H7 (cell line): ENCODE data around the gene BPGM. TPM values are rescaled to one million over a fixed set of nuclear protein-coding genes. Genes with fewer than 3 reads are reported as not detected.
A peak's percentile ranks its signal among the peaks of the same experiment; 100 is the strongest.

Source experiments
- DNase-seq: peaks from one replicate; pipeline ENCODE4 v3.0.0; 2012
- H3K27me3 ChIP-seq: 2 replicates; pipeline ENCODE4 v1.6.0; 2011; ENCODE audit warnings: mild to moderate bottlenecking, low read length; ENCODE audit not compliant: control insufficient read depth, insufficient read depth
- H3K36me3 ChIP-seq: replicated peaks from 2 replicates; pipeline ENCODE4 v1.5.1; 2011; ENCODE audit warnings: low read length; ENCODE audit not compliant: control insufficient read depth, insufficient read depth
- H3K4me3 ChIP-seq: 2 replicates; pipeline ENCODE4 v1.5.1; 2011; ENCODE audit warnings: low read depth, mild to moderate bottlenecking, control low read depth, low read length, moderate library complexity; ENCODE audit not compliant: insufficient read depth
- total RNA-seq: library from RNA; depleted of rRNA; stranded (reverse); fragments of >200 nt; shearing (Covaris generic); gene quantifications from 2 replicates; pipeline ENCODE4 v1.2.3, GENCODE V29; 2014

Gene BPGM
- total RNA-seq, 1 experiment from 2014 or later: 14.9 TPM

DNA sequence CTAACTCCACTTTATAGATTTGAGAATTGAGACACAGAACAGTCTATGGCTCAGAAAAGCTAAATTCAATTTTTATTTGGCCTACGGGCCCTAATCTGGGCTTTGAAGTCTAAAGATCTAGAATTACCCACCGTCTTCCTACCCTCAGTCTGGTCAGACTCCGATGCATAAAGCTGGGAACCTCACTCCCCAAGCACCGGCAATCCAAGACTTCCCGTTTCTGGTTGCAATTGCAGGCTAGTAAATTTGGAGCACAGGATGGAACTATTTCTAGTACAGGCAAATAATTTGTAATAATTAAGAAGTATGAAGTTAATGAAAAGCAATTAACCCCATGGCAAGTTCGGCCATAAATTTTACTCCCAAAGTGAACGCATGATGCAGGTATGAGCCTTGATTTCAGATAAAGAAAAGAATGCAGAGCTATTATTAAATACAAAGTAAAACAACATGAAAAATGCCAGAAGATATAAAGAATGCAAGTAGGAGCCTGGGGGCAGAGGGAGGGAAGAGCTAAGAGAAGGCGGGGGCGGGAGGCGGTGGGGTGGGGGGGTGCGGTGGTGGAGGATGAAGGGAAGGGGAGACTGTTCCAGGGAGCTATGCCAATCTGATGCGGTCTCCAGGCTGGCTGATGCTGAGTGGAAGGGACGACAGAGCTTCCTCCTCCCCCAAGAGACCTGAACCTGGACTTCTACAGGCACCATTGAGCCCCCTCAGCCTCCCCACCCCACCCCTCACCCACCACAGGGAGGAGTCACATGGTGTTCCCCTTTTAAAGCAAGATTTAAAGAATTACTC lies 45.1 kb downstream of the BPGM start:
- no peaks in the 10 kb centered on the region for H3K36me3 ChIP-seq
- no peak for DNase-seq
- H3K27me3 ChIP-seq: no peaks in the 10 kb centered on the region
- no peak overlapping the region for H3K4me3 ChIP-seq

- no peaks in the 10 kb centered on the region for H3K36me3 ChIP-seq
- H3K4me3 ChIP-seq: no peak overlapping the region
- no peaks in the 10 kb centered on the region for H3K27me3 ChIP-seq
- DNase-seq: no peak
Measured at GRCh38 chr7:134692344-134692705, 45.7 kb downstream of the BPGM start.

- no peak for DNase-seq
- H3K36me3 ChIP-seq: no peaks in the 10 kb centered on the region
- H3K27me3 ChIP-seq: no peaks in the 10 kb centered on the region
- no peak overlapping the region for H3K4me3 ChIP-seq
Measured at GRCh38 chr7:134693256-134693655, 46.6 kb downstream of the BPGM start.

DNA sequence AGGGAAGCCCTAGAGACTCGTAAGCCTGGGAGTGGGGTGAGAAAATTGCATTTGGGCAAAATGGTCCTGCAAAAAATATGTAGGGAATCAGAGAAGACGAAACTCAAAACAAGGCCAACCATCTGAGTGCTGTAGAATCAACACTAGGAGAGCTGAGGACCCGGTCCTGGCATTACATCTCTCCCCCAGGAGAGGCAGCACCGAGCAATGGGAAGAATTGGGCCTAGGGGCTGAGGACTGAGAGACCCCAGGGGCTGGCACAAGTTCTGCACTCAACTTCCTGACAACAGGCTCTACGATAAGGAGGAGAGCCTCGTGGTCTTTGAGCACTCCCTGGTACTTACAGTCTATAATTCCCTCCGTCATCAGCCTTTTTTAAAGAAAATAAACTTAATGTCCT lies 47.6 kb downstream of the BPGM start:
- no peaks in the 10 kb centered on the region for H3K27me3 ChIP-seq
- H3K4me3 ChIP-seq: no peak overlapping the region
- peak; percentile 88 for DNase-seq
- H3K36me3 ChIP-seq: no peaks in the 10 kb centered on the region

GRCh38 chr7:134694767-134695166 lies 48.1 kb downstream of the BPGM start:
- no peak for DNase-seq
- Histone ChIP-seq H3K4me3 (no peak overlapping the region), H3K36me3 (no peaks in the 10 kb centered on the region), H3K27me3 (no peaks in the 10 kb centered on the region)

- no peak for DNase-seq
- Histone ChIP-seq H3K36me3 (no peaks in the 10 kb centered on the region), H3K27me3 (no peaks in the 10 kb centered on the region), H3K4me3 (no peak overlapping the region)
Measured at GRCh38 chr7:134695321-134695860, 48.7 kb downstream of the BPGM start.

GRCh38 chr7:134696261-134696660 lies 49.6 kb downstream of the BPGM start:
- DNase-seq: no peak
- no peak overlapping the region for H3K4me3 ChIP-seq
- no peaks in the 10 kb centered on the region for H3K36me3 ChIP-seq
- no peaks in the 10 kb centered on the region for H3K27me3 ChIP-seq

- Histone ChIP-seq H3K4me3 (no peak overlapping the region), H3K27me3 (no peaks in the 10 kb centered on the region), H3K36me3 (no peaks in the 10 kb centered on the region)
- no peak for DNase-seq
Measured at GRCh38 chr7:134697205-134697886, 50.7 kb downstream of the BPGM start.

DNA sequence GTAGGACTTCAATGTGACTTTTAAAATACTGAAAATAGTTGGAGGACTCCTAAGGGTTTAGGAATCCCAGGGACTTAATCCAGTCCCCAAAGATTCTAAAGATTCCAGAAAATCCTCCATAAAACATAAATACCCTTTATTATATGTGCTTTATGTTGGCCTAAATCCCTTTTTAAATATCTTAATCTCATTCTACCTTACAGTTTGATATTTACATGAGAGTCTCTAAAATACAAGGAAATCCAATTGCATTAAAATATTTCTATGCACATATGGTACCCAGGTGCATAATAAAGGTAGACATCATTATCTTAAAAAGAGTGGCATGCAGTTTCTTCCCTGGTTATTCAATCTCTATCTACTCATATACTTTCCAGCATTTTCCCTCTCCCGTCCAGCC lies 51.8 kb downstream of the BPGM start:
- H3K4me3 ChIP-seq: no peak overlapping the region
- no peaks in the 10 kb centered on the region for H3K27me3 ChIP-seq
- no peaks in the 10 kb centered on the region for H3K36me3 ChIP-seq
- no peak for DNase-seq

GRCh38 chr7:134699021-134699818 lies 52.6 kb downstream of the BPGM start:
- Histone ChIP-seq H3K36me3 (no peaks in the 10 kb centered on the region), H3K4me3 (no peak overlapping the region), H3K27me3 (no peaks in the 10 kb centered on the region)
- DNase-seq: no peak

- H3K27me3 ChIP-seq: no peaks in the 10 kb centered on the region
- no peak overlapping the region for H3K4me3 ChIP-seq
- no peaks in the 10 kb centered on the region for H3K36me3 ChIP-seq
- no peak for DNase-seq
Measured at GRCh38 chr7:134699899-134700298, 53.2 kb downstream of the BPGM start.

- Histone ChIP-seq H3K36me3 (no peaks in the 10 kb centered on the region), H3K27me3 (no peaks in the 10 kb centered on the region; the same call in 1 of the 2 replicates), H3K4me3 (no peak overlapping the region)
- DNase-seq: peak; percentile 48
Measured at GRCh38 chr7:134701272-134701671, 54.6 kb downstream of the BPGM start.

GRCh38 chr7:134702366-134703240 lies 56.0 kb downstream of the BPGM start:
- Histone ChIP-seq H3K36me3 (no peaks in the 10 kb centered on the region), H3K27me3 (no peaks in the 10 kb centered on the region; the same call in 1 of the 2 replicates), H3K4me3 (no peak overlapping the region)
- no peak for DNase-seq

- no peak for DNase-seq
- Histone ChIP-seq H3K4me3 (no peak overlapping the region), H3K27me3 (no peaks in the 10 kb centered on the region; the same call in 1 of the 2 replicates), H3K36me3 (no peaks in the 10 kb centered on the region)
Measured at GRCh38 chr7:134703241-134703594, 56.6 kb downstream of the BPGM start.
